ENCODE measurements around the gene CYCS. TPM values are rescaled to one million over a fixed set of nuclear protein-coding genes. Genes with fewer than 3 reads are reported as not detected.

The CYCS gene
- total RNA-seq, 3 donors from 2014 or later (not counting 1 experiment from before 2014, with no cell fraction given): 124 to 197 (median 167) TPM

- Histone ChIP-seq H3K27me3 (ENCODE audit: control insufficient read depth, insufficient read depth, low read length) (no peaks in the 10 kb centered on the region), H3K4me1 (ENCODE audit: control insufficient read depth, insufficient read depth, low read length) (peaks cover 16% of the 10 kb centered on the region), H3K9me3 (ENCODE audit: control insufficient read depth, insufficient read depth, low read length) (no peaks in the 10 kb centered on the region), H3K4me3 (ENCODE audit: low read length) (peak overlapping the region; percentile 60), H3K36me3 (ENCODE audit: control insufficient read depth, insufficient read depth, low read length) (peaks cover 26% of the 10 kb centered on the region), H3K27ac (ENCODE audit: low read length) (peak overlapping the region; percentile 95)
- ATAC-seq (no peak), DNase-seq (peak in 1 of 2 donors; percentile 26)
- Mint-ChIP-seq H3K27ac (peak overlapping the region; percentile 99 to 100), H3K36me3 (peaks cover 7% of the 10 kb centered on the region), H3K4me1 (peaks cover 18 to 19% of the 10 kb centered on the region in 2 donors), H3K27me3 (ENCODE audit: low read depth in 2 of 2) (no peaks in the 10 kb centered on the region), H3K9me3 (no peaks in the 10 kb centered on the region), H3K4me3 (peak overlapping the region; percentile 100)
- WGBS (ENCODE audit: insufficient coverage): under 1% methylated on average over 31 of the region's 32 CpGs
- intact Hi-C loops (cut with micrococcal nuclease): no loop called here
- TF ChIP-seq CTCF (IDR thresholded peaks at IDR 0.05): no peak
Measured at GRCh38 chr7:25124465-25125136, 459 bp downstream of the CYCS start.

GRCh38 chr7:25122373-25122772, 2.7 kb downstream of the CYCS start:
- Histone ChIP-seq H3K4me3 (ENCODE audit: low read length) (no peak overlapping the region), H3K27me3 (ENCODE audit: control insufficient read depth, insufficient read depth, low read length) (no peaks in the 10 kb centered on the region), H3K36me3 (ENCODE audit: control insufficient read depth, insufficient read depth, low read length) (peaks cover 29% of the 10 kb centered on the region), H3K9me3 (ENCODE audit: control insufficient read depth, insufficient read depth, low read length) (no peaks in the 10 kb centered on the region), H3K4me1 (ENCODE audit: control insufficient read depth, insufficient read depth, low read length) (peaks cover 22% of the 10 kb centered on the region), H3K27ac (ENCODE audit: low read length) (no peak overlapping the region)
- ATAC-seq: no peak
- H3K27me3 Mint-ChIP-seq (ENCODE audit: low read depth in 2 of 2): no peaks in the 10 kb centered on the region
- peaks cover 27 to 28% of the 10 kb centered on the region in 2 donors for H3K4me1 Mint-ChIP-seq
- H3K9me3 Mint-ChIP-seq: no peaks in the 10 kb centered on the region
- intact Hi-C loops (cut with micrococcal nuclease): no loop called here
- no peak for DNase-seq
- TF ChIP-seq CTCF (IDR thresholded peaks at IDR 0.05): no peak
- peaks cover 7% of the 10 kb centered on the region for H3K36me3 Mint-ChIP-seq
- peak overlapping the region; percentile 17 to 99 for H3K27ac Mint-ChIP-seq
- no peak overlapping the region for H3K4me3 Mint-ChIP-seq

DNA sequence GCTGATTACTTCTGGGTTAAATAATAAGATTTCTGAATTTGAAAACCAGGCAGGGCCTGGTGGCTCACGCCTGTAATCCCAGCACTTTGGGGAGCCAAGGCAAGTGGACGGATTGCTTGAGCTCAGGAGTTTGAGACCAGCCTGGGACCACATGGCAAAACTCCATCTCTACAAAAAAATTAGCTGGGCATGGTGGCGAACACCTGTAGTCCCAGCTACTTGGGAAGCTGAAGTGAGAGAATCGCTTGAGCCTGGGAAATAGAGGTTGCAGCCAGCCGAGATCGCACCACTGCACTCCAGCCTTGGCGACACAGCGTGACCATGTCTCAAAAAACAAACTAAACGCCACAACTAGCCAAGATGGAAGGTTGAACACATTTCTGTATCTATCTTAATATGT, 3.5 kb downstream of the CYCS start:
- Histone ChIP-seq H3K4me1 (ENCODE audit: control insufficient read depth, insufficient read depth, low read length) (peaks cover 29% of the 10 kb centered on the region), H3K27me3 (ENCODE audit: control insufficient read depth, insufficient read depth, low read length) (no peaks in the 10 kb centered on the region), H3K36me3 (ENCODE audit: control insufficient read depth, insufficient read depth, low read length) (peaks cover 29% of the 10 kb centered on the region), H3K4me3 (ENCODE audit: low read length) (no peak overlapping the region), H3K27ac (ENCODE audit: low read length) (no peak overlapping the region), H3K9me3 (ENCODE audit: control insufficient read depth, insufficient read depth, low read length) (no peaks in the 10 kb centered on the region)
- WGBS (ENCODE audit: insufficient coverage): 98% methylated on average over 9 of the region's 9 CpGs
- Mint-ChIP-seq H3K9me3 (no peaks in the 10 kb centered on the region), H3K4me1 (peaks cover 35 to 36% of the 10 kb centered on the region in 2 donors), H3K27ac (peak overlapping the region; percentile 17 to 99), H3K4me3 (no peak overlapping the region), H3K36me3 (peaks cover 7% of the 10 kb centered on the region), H3K27me3 (ENCODE audit: low read depth in 2 of 2) (no peaks in the 10 kb centered on the region)
- DNase-seq (no peak), ATAC-seq (no peak)
- intact Hi-C loops (cut with micrococcal nuclease): no loop called here
- no peak for TF ChIP-seq CTCF (IDR thresholded peaks at IDR 0.05)

DNA sequence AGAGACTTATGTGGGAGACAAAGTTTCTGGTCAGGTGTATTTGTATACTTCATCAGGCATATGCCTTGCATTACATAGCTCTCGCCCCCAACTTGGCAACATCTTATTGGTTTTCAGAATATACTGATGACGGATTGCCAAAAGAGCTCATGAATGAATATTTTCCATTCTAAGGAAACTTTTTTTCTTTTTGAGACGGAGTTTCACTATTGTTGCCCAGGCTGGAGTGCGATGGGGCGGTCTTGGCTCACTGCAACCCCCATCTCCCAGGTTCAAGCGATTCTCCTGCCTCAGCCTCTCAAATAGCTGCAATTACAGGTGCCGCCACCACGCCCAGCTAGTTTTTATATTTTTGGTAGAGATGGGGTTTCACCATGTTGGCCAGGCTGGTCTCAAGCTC, 6.0 kb downstream of the CYCS start:
- Histone ChIP-seq H3K36me3 (ENCODE audit: control insufficient read depth, insufficient read depth, low read length) (peaks cover 29% of the 10 kb centered on the region), H3K27me3 (ENCODE audit: control insufficient read depth, insufficient read depth, low read length) (no peaks in the 10 kb centered on the region), H3K4me1 (ENCODE audit: control insufficient read depth, insufficient read depth, low read length) (peaks cover 17% of the 10 kb centered on the region), H3K4me3 (ENCODE audit: low read length) (no peak overlapping the region), H3K9me3 (ENCODE audit: control insufficient read depth, insufficient read depth, low read length) (no peaks in the 10 kb centered on the region), H3K27ac (ENCODE audit: low read length) (no peak overlapping the region)
- no peak overlapping the region for H3K4me3 Mint-ChIP-seq
- no peaks in the 10 kb centered on the region for H3K27me3 Mint-ChIP-seq (ENCODE audit: low read depth in 2 of 2)
- intact Hi-C loops (cut with micrococcal nuclease): no loop called here
- ATAC-seq (no peak), DNase-seq (no peak)
- WGBS (ENCODE audit: insufficient coverage): 95% methylated on average over 8 of the region's 8 CpGs
- no peak for TF ChIP-seq CTCF (IDR thresholded peaks at IDR 0.05)
- no peaks in the 10 kb centered on the region for H3K36me3 Mint-ChIP-seq
- no peaks in the 10 kb centered on the region for H3K9me3 Mint-ChIP-seq
- H3K27ac Mint-ChIP-seq: peak overlapping the region; percentile 70 to 83
- H3K4me1 Mint-ChIP-seq: peaks cover 32 to 35% of the 10 kb centered on the region in 2 donors

Measured in natural killer cell (primary cell).